HG03045 (cell line): Measurements from ENCODE around the gene YJEFN3.

Experiments
- ATAC-seq: cut with Tn5 transposase; IDR thresholded peaks from one replicate; pipeline ENCODE4 v1.9.1; 2021; ENCODE audit warnings: mild to moderate bottlenecking, moderate library complexity; ENCODE audit not compliant: unreplicated experiment

YJEFN3 gene

GRCh38 chr19:19528721-19529490 is at the start of gene YJEFN3:
TSS of gene YJEFN3 (plus strand) at chr19:19528911. CDS start at chr19:19528933, 22 bp downstream.
- ATAC-seq: no peak

GRCh38 chr19:19480688-19481087 is 48.0 kb upstream of the YJEFN3 start:
- ATAC-seq: no peak

DNA sequence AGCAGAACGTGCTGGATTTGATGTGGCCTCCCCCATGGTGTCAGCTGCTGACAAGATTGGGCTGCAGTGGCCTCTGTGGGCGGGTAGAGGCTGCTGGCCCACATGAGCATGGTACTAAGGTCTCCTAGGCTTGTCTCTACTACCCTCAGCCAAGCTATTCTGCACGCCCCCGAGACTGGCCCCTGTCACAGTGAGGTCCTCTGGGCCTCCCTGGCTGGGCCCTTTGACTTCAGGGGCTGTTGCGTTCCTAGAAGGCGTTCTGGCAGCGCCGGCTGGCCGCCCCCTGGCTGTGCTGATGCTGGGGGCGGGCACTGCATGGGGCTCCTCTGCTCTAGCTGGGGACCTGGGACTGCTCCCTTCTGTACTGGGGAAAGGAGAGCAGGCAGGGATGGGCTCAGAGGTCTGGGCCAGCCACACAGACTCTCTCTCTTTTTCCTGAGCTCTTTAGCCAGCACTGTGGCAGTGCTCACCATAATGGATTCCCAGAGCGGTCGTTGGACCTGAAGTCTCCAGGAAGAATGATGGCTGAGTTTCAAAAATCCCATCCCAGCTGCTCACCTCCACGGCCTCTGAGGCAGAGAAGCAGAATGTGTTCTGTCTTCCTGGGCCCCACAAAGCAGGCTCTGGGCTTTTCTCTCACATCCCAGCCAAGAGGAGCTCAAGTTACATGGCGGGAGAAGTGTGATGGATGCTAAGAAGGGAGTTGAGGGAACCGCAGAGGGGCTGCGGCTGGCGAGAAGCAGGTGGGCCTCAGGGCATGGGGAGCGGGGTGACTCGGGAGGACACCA is 45.7 kb upstream of the YJEFN3 start:
- ATAC-seq: no peak

DNA sequence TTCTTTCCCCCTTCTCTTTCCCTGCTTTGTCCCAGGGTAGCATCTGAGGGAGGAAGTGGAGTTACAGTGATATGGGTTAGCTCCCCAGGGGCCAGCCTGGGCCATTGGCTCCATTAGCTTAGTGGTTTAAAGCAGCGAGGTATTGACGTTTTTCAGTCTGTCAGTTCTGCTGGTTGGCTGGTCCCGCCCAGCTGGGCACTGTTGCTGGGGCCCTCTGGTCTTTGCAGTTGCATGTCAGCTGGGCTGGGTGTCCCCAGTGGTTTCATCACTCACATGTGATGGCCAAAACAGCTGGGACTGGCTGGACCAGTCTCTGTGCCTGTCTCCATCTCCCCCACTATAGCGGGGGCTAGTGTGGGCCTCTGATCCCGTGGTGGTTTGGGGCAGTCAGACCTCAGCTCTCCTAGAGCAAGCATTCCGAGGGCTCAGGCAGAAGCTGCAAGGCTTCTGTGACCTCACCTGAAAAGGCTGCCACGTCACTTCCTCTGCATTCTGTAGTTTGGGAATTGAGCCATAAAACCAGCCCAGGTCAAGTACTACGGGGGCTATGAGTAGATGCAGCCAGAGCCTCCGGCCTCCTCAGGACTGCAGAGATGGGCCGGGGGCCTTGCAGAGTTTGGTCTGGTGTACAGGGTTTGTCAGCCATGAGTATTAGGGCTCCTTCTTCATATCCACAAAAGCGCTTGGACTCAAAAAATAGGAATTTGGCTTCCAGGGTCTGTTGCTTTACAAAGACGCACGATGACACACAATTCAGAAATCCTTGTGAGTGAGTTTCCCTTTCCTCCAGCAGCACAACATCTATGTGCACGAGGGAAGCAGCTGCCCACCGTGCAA is 43.3 kb upstream of the YJEFN3 start:
- no peak for ATAC-seq

DNA sequence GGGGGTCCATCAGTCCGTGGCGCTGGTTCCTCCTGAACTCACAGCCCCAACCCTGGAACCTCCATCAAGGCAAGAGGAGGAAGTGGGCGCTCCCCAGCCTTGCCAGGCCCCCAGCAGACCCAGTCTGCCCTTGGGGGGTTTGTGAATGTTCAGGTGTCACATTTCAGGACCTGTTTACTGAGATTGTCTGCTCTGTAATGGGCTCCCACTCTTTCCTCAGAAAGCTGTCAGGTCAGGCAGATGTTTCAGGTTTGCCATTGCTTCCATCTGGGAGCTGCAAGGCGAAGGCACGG is 42.8 kb upstream of the YJEFN3 start:
- ATAC-seq: no peak

- ATAC-seq: no peak
These were observed 42.2 kb upstream of the YJEFN3 start for GRCh38 chr19:19486343-19487076.

DNA sequence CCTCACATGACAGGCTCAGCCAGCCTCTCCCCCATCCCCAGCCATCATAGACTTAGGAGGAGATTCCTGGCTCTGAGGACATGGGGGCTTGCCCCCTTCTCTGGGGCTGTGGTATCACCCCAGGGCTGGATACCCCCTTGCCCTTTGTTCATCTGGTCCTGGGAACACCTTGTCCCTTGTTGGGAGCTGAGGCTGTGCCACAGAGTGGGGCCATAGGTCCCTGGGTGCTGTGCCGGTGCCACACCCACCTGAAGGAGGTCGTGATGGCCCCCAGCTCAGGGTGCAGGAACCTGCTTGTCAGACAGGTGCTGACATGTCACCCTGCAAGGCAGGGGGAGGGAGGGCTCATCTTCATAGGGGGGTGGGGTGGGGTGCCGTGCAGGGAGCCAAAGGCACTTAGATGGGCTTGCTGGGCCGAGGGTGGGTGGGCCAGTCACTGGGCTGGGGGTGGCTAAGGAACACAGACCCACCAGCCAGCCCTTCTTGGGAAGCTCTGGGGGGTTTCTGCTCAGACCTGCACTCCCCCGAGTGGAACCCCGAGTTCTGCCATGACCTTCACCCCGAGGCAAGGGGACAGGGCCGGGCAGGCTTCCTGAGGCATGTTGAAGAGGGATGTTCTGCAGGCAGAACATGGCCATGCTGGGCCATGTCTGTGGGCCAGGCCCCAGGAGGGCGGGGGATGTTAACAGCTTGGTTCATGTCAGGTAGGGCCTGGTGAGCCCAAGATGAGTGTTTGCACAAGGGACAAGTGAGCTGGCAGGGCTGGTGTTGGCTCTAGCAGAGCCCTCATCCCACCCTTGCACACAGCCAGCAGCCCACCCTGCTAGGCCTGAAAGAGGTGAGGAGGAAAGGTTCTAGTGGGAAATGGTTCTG is 41.4 kb upstream of the YJEFN3 start:
- ATAC-seq: no peak

- ATAC-seq: no peak
These were observed 40.5 kb upstream of the YJEFN3 start for GRCh38 chr19:19487950-19488874.

GRCh38 chr19:19488875-19489690 is 39.6 kb upstream of the YJEFN3 start:
- ATAC-seq: no peak

GRCh38 chr19:19489804-19490204 is 38.9 kb upstream of the YJEFN3 start:
- ATAC-seq: no peak

GRCh38 chr19:19490214-19490968 is 38.3 kb upstream of the YJEFN3 start:
- no peak for ATAC-seq

GRCh38 chr19:19491321-19492025 is 37.2 kb upstream of the YJEFN3 start:
- no peak for ATAC-seq

DNA sequence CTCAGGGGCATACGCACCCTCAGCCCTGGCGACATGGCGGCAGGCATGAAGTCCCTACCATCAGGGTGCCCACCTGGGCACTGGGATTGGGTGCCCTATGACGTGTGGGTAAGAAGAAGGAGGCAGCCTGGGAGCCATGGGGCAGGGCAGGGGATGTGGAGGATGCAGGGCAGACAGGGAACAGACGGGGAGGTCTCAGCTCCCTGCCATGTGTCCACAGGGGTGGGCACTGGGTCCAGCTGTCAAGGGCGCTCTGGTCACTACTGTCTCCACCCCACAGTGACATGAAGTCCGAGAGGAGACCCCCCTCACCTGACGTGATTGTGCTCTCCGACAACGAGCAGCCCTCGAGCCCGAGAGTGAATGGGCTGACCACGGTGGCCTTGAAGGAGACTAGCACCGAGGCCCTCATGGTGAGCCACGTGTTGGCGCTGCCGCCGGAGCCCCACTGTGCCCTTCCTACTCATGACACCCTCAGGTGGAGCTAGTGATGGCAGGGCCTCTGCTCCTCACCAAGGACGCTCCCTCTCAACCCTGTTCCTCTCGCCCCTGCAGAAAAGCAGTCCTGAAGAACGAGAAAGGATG is 36.6 kb upstream of the YJEFN3 start:
- ATAC-seq: no peak

- no peak for ATAC-seq
These were observed 34.7 kb upstream of the YJEFN3 start for GRCh38 chr19:19493841-19494546.
